ENCODE measurements around the gene PRR22. TPM values are rescaled to one million over a fixed set of nuclear protein-coding genes. Genes with fewer than 3 reads are reported as not detected.
A peak's percentile ranks its signal among the peaks of the same experiment; 100 is the strongest.

The PRR22 gene
- total and polyA plus RNA-seq, 9 of the 15 experiments (the other 6 are each of a cell fraction or from before 2014, with no cell fraction given), result 0.03 to 12.0 (median 2.0) TPM; not detected in 1

DNA sequence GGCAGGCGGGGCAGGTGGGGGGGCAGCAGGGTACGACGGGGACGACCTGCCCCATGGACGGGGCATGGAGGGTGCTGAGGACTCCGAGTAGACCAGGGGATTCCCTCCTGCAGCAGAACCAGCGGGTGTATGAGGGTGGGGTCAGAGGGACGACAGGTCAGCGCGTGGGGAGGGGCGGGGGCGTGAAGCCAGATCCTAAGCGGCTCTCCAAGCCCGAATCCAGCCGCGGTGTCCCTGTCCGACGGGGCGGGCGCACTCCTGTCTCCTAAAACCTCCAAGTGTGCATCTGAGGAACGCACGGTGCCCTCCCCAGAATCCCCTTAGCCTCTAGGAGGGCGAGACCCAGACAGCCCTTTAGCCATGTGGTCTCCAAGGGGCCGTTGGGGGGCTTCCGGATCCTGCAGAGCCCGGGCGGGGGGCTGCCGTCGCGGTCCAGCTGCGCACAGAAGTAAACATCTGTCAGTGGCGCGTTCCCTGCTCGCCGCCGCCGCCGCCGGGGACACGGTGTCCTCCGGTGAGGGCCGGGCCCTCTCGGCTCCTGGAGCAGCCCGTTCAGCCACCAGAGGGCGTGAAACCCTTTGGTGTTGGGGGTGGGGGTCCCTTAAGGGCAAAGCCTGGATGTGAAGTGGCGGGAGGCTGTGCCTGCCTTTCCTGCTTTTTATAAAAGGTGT, 21.1 kb upstream of the PRR22 start (continued):
- TF ChIP-seq ZNF561 (CRISPR knock-in tag; conservative IDR thresholded peaks at IDR 0.05) (no peak), RBM34 (IDR thresholded peaks at IDR 0.05; ENCODE audit: borderline replicate concordance, insufficient read depth, low read length) (no peak), GATAD2A (IDR thresholded peaks at IDR 0.05) (no peak), ZNF57 (CRISPR knock-in tag; IDR thresholded peaks at IDR 0.05) (no peak), PTBP1 (IDR thresholded peaks at IDR 0.05; ENCODE audit: low read depth, low read length) (no peak), HDAC2 (IDR thresholded peaks at IDR 0.05) (0 out of 2 replicates have a peak, but pooled peaks have one; percentile 23), CBFA2T2 (conservative IDR thresholded peaks at IDR 0.05) (no peak), SAFB (IDR thresholded peaks at IDR 0.05; ENCODE audit: borderline replicate concordance, low read depth, low read length) (no peak), C11orf30 (IDR thresholded peaks at IDR 0.05; ENCODE audit: low read depth) (no peak), RB1 (IDR thresholded peaks at IDR 0.05; ENCODE audit: low read depth) (peak; percentile 71; the same call in 1 of the 2 replicates), BRD9 (IDR thresholded peaks at IDR 0.05; ENCODE audit: low read depth, partially characterized antibody) (no peak), NCOA1 (IDR thresholded peaks at IDR 0.05; ENCODE audit: low read depth) (no peak), ZBED1 (IDR thresholded peaks at IDR 0.05) (no peak), U2AF1 (optimal IDR thresholded peaks at IDR 0.05; ENCODE audit: low read depth, low read length) (no peak), RBFOX2 (IDR thresholded peaks at IDR 0.05; ENCODE audit: low read depth, low read length) (peak; percentile 50; the same call in 1 of the 2 replicates)
- TF ChIP-seq, protein P1, sequence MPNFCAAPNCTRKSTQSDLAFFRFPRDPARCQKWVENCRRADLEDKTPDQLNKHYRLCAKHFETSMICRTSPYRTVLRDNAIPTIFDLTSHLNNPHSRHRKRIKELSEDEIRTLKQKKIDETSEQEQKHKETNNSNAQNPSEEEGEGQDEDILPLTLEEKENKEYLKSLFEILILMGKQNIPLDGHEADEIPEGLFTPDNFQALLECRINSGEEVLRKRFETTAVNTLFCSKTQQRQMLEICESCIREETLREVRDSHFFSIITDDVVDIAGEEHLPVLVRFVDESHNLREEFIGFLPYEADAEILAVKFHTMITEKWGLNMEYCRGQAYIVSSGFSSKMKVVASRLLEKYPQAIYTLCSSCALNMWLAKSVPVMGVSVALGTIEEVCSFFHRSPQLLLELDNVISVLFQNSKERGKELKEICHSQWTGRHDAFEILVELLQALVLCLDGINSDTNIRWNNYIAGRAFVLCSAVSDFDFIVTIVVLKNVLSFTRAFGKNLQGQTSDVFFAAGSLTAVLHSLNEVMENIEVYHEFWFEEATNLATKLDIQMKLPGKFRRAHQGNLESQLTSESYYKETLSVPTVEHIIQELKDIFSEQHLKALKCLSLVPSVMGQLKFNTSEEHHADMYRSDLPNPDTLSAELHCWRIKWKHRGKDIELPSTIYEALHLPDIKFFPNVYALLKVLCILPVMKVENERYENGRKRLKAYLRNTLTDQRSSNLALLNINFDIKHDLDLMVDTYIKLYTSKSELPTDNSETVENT (CRISPR knock-in tag; IDR thresholded peaks at IDR 0.05), result peak; percentile 18; the same call in 1 of the 2 replicates
- TF ChIP-seq, protein P2, sequence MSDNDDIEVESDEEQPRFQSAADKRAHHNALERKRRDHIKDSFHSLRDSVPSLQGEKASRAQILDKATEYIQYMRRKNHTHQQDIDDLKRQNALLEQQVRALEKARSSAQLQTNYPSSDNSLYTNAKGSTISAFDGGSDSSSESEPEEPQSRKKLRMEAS (CRISPR knock-in tag; IDR thresholded peaks at IDR 0.05), result peak; percentile 58
- TF ChIP-seq, protein P3, sequence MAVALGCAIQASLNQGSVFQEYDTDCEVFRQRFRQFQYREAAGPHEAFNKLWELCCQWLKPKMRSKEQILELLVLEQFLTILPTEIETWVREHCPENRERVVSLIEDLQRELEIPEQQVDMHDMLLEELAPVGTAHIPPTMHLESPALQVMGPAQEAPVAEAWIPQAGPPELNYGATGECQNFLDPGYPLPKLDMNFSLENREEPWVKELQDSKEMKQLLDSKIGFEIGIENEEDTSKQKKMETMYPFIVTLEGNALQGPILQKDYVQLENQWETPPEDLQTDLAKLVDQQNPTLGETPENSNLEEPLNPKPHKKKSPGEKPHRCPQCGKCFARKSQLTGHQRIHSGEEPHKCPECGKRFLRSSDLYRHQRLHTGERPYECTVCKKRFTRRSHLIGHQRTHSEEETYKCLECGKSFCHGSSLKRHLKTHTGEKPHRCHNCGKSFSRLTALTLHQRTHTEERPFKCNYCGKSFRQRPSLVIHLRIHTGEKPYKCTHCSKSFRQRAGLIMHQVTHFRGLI (CRISPR knock-in tag; IDR thresholded peaks at IDR 0.05), result no peak
- TF ChIP-seq, protein P4, sequence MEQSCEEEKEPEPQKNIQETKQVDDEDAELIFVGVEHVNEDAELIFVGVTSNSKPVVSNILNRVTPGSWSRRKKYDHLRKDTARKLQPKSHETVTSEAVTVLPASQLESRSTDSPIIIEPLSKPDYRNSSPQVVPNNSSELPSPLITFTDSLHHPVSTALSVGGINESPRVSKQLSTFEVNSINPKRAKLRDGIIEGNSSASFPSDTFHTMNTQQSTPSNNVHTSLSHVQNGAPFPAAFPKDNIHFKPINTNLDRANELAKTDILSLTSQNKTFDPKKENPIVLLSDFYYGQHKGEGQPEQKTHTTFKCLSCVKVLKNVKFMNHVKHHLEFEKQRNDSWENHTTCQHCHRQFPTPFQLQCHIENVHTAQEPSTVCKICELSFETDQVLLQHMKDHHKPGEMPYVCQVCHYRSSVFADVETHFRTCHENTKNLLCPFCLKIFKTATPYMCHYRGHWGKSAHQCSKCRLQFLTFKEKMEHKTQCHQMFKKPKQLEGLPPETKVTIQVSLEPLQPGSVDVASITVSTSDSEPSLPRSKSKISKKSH (CRISPR knock-in tag; IDR thresholded peaks at IDR 0.05), result no peak
- TF ChIP-seq, protein P5, sequence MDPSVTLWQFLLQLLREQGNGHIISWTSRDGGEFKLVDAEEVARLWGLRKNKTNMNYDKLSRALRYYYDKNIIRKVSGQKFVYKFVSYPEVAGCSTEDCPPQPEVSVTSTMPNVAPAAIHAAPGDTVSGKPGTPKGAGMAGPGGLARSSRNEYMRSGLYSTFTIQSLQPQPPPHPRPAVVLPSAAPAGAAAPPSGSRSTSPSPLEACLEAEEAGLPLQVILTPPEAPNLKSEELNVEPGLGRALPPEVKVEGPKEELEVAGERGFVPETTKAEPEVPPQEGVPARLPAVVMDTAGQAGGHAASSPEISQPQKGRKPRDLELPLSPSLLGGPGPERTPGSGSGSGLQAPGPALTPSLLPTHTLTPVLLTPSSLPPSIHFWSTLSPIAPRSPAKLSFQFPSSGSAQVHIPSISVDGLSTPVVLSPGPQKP (CRISPR knock-in tag; IDR thresholded peaks at IDR 0.05), result no peak
- TF ChIP-seq, protein P6, sequence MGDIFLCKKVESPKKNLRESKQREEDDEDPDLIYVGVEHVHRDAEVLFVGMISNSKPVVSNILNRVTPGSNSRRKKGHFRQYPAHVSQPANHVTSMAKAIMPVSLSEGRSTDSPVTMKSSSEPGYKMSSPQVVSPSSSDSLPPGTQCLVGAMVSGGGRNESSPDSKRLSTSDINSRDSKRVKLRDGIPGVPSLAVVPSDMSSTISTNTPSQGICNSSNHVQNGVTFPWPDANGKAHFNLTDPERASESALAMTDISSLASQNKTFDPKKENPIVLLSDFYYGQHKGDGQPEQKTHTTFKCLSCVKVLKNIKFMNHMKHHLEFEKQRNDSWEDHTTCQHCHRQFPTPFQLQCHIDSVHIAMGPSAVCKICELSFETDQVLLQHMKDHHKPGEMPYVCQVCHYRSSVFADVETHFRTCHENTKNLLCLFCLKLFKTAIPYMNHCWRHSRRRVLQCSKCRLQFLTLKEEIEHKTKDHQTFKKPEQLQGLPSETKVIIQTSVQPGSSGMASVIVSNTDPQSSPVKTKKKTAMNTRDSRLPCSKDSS (IDR thresholded peaks at IDR 0.05; ENCODE audit: low read depth, partially characterized antibody), result no peak

Data from K562 (cell line).